Prostate gland (tissue), 2 donors: Measurements from ENCODE around the gene NAE1. TPM values are rescaled to one million over a fixed set of nuclear protein-coding genes. Genes with fewer than 3 reads are reported as not detected.

Source experiments
- DNase-seq: peaks from one replicate; pipeline ENCODE4 v3.0.0-alpha.2; 2019; ENCODE audit warnings: low spot score
- H3K27ac ChIP-seq, 2 donors: fragments of 200-600 bp; sonication (generic); 2 replicates each; pipeline ENCODE4 v1.5.1; 2017 to 2019
- H3K27me3 ChIP-seq: fragments of 200-600 bp; sonication (generic); replicated peaks from 2 replicates; pipeline ENCODE4 v1.5.1; 2019; ENCODE audit not compliant: insufficient read depth
- H3K36me3 ChIP-seq, 2 donors: fragments of 200-600 bp; sonication (generic); 1 replicate in 1 of 2; 2 replicates in 1 of 2; pipeline versions ENCODE4 v1.5.1 to v1.8.1; 2017 to 2019
- H3K4me1 ChIP-seq: fragments of 200-600 bp; sonication (generic); replicated peaks from 2 replicates; pipeline ENCODE4 v1.5.1; 2019
- H3K4me3 ChIP-seq, 2 donors: fragments of 200-600 bp; sonication (generic); 2 replicates each; pipeline ENCODE4 v1.5.1; 2017 to 2019
- H3K9me3 ChIP-seq: fragments of 200-600 bp; sonication (generic); 2 replicates; pipeline ENCODE4 v1.5.1; 2017
- POLR2A ChIP-seq: fragments of 450-650 bp; IDR thresholded peaks from one replicate; pipeline ENCODE4 v1.6.1; 2016; ENCODE audit warnings: antibody characterized with exemption, mild to moderate bottlenecking
- POLR2AphosphoS5 ChIP-seq: sonication (generic); formaldehyde crosslinking; IDR thresholded peaks from one replicate; pipeline ENCODE4 v1.6.1; 2017; ENCODE audit warnings: antibody characterized with exemption
- WGBS: methylation state at CpG from one replicate; pipeline ENCODE4 v1.1.5; 2018; 5-methylcytosine and 5-hydroxymethylcytosine counted together
- intact Hi-C: fragments of 100-400 bp; cut with DNase I; formaldehyde crosslinking; loops from one replicate; pipeline ENCODE4 v1.14.2; 2022
- total RNA-seq, 2 donors: library from RNA; depleted of rRNA; stranded (reverse); fragments of >200 nt; gene quantifications; one replicate each; pipeline ENCODE4 v1.1.0, GENCODE V29; 2016
- TF ChIP-seq, protein P1 (sequence below), 4 experiments: fragments of 200-600 bp in 2 of 4; fragments of 450-650 bp in 2 of 4; sonication (generic) in 2 of 4; IDR thresholded peaks; 1 replicate in 3 of 4; 2 replicates in 1 of 4; pipeline ENCODE4 v1.5.1; 2016 to 2019; ENCODE audit warnings: antibody characterized with exemption in 4 of 4, mild to moderate bottlenecking in 2 of 4, moderate library complexity in 2 of 4

NAE1 gene
- total RNA-seq, 2 donors from 2014 or later, result 39.6 to 58.2 TPM

DNA sequence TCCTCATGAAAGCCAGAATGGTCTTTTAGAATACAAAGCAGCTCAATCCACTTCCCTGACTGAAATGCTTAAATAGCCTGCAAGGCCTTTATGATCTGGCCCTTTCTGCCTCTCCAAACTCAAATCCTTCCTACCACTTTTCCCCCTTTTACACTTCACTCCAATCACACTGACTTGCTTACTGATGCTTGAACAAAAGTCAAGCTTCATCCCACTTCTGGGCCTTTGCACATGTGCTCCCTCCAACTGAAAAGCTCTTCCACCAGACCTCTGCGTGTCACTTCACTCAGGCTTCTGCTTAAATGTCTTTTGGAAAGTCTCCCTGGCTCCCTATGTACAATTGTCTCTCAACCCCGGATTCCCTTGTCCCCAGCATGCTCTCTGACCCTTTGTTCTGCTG lies 16.0 kb downstream of the NAE1 start:
- Histone ChIP-seq H3K4me3 (no peak overlapping the region), H3K9me3 (no peaks in the 10 kb centered on the region), H3K27ac (no peak overlapping the region), H3K4me1 (no peaks in the 10 kb centered on the region), H3K36me3 (peaks cover 0 to 6% of the 10 kb centered on the region in 2 donors), H3K27me3 (no peaks in the 10 kb centered on the region)
- 94% methylated on average over 2 of the region's 2 CpGs for WGBS
- TF ChIP-seq, protein P1, sequence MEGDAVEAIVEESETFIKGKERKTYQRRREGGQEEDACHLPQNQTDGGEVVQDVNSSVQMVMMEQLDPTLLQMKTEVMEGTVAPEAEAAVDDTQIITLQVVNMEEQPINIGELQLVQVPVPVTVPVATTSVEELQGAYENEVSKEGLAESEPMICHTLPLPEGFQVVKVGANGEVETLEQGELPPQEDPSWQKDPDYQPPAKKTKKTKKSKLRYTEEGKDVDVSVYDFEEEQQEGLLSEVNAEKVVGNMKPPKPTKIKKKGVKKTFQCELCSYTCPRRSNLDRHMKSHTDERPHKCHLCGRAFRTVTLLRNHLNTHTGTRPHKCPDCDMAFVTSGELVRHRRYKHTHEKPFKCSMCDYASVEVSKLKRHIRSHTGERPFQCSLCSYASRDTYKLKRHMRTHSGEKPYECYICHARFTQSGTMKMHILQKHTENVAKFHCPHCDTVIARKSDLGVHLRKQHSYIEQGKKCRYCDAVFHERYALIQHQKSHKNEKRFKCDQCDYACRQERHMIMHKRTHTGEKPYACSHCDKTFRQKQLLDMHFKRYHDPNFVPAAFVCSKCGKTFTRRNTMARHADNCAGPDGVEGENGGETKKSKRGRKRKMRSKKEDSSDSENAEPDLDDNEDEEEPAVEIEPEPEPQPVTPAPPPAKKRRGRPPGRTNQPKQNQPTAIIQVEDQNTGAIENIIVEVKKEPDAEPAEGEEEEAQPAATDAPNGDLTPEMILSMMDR (IDR thresholded peaks at IDR 0.05), result no peak
- TF ChIP-seq POLR2AphosphoS5, result no peak
- TF ChIP-seq POLR2A, result no peak
- intact Hi-C loops, result no loop called here
- DNase-seq, result no peak

DNA sequence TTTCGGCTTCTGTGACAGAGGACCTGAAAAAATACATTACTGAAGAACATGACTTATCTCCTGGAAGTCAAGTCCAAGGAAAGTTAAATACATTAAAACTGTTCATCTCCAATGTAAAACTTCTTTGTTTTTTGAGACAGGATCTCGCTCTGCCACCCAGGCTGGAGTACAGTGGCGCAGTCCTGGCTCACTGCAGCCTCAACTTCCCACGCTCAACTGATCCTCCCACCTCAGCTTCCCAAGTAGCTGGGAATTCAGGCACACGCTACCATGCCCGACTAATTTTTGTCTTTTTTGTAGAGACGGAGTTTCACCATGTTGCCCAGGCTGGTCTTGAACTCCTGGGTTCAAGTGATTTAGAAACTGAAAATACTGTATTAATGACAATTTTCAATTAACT lies 19.7 kb downstream of the NAE1 start:
- DNase-seq, result no peak
- no peak for TF ChIP-seq POLR2A
- TF ChIP-seq, protein P1 (IDR thresholded peaks at IDR 0.05), result no peak
- no peak for TF ChIP-seq POLR2AphosphoS5
- WGBS, result 96% methylated on average over 7 of the region's 7 CpGs
- no peak overlapping the region for H3K27ac ChIP-seq
- H3K4me1 ChIP-seq, result no peaks in the 10 kb centered on the region
- no peak overlapping the region for H3K4me3 ChIP-seq
- peaks cover 4 to 6% of the 10 kb centered on the region in 2 donors for H3K36me3 ChIP-seq
- H3K9me3 ChIP-seq, result no peaks in the 10 kb centered on the region
- H3K27me3 ChIP-seq, result no peaks in the 10 kb centered on the region
- intact Hi-C loops, result no loop called here

- Histone ChIP-seq H3K27me3 (no peaks in the 10 kb centered on the region), H3K27ac (no peak overlapping the region), H3K9me3 (no peaks in the 10 kb centered on the region), H3K4me1 (no peaks in the 10 kb centered on the region), H3K4me3 (no peak overlapping the region), H3K36me3 (peaks cover 5 to 6% of the 10 kb centered on the region in 2 donors)
- WGBS, result 62% methylated on average over 4 of the region's 4 CpGs
- TF ChIP-seq POLR2AphosphoS5 (no peak), POLR2A (no peak)
- TF ChIP-seq, protein P1 (IDR thresholded peaks at IDR 0.05), result no peak
- intact Hi-C loops, result no loop called here
- no peak for DNase-seq
Measured at GRCh38 chr16:66810391-66810790, 20.4 kb downstream of the NAE1 start.

GRCh38 chr16:66809765-66810164 lies 21.0 kb downstream of the NAE1 start:
- intact Hi-C loops, result no loop called here
- Histone ChIP-seq H3K4me3 (no peak overlapping the region), H3K9me3 (no peaks in the 10 kb centered on the region), H3K4me1 (no peaks in the 10 kb centered on the region), H3K27me3 (no peaks in the 10 kb centered on the region), H3K36me3 (peaks cover 6 to 11% of the 10 kb centered on the region in 2 donors), H3K27ac (no peak overlapping the region)
- no peak for TF ChIP-seq POLR2A
- no peak for TF ChIP-seq POLR2AphosphoS5
- TF ChIP-seq, protein P1 (IDR thresholded peaks at IDR 0.05), result no peak
- 91% methylated on average over 4 of the region's 4 CpGs for WGBS
- DNase-seq, result no peak

- TF ChIP-seq, protein P1 (IDR thresholded peaks at IDR 0.05), result no peak
- no peak for TF ChIP-seq POLR2AphosphoS5
- TF ChIP-seq POLR2A, result no peak
- H3K36me3 ChIP-seq, result peaks cover 0 to 9% of the 10 kb centered on the region in 2 donors
Measured at GRCh38 chr16:66802159-66802558, 28.6 kb downstream of the NAE1 start.

More at GRCh38 chr16:66802159-66802558, 28.6 kb downstream of the NAE1 start:
- Histone ChIP-seq H3K4me3 (no peak overlapping the region), H3K9me3 (no peaks in the 10 kb centered on the region), H3K27me3 (no peaks in the 10 kb centered on the region), H3K4me1 (no peaks in the 10 kb centered on the region), H3K27ac (no peak overlapping the region)
- WGBS, result 85% methylated on average over 5 of the region's 5 CpGs
- DNase-seq, result no peak
- intact Hi-C loops, result no loop called here
